A549 (cell line): Measurements from ENCODE around the gene NFATC2.

Source experiments
- CBX8 ChIP-seq: fragments of 200-600 bp; sonication (generic); IDR thresholded peaks from 2 replicates; pipeline ENCODE4 v1.6.1; 2016
- CHD2 ChIP-seq: fragments of 150-350 bp; IDR thresholded peaks from 2 replicates; pipeline ENCODE4 v1.6.1; 2014; ENCODE audit warnings: low read length; ENCODE audit not compliant: partially characterized antibody
- PHF8 ChIP-seq: fragments of 200-600 bp; sonication (generic); IDR thresholded peaks from 2 replicates; pipeline ENCODE4 v1.6.1; 2016; ENCODE audit warnings: low read depth, mild to moderate bottlenecking, antibody characterized with exemption, moderate library complexity, borderline replicate concordance
- POLR2A ChIP-seq: IDR thresholded peaks from 2 replicates; pipeline ENCODE4 v1.6.1; 2012; ENCODE audit warnings: mild to moderate bottlenecking, low read length
- ZNF302 ChIP-seq: fragments of 250-450 bp; sonication (Bioruptor Pico); IDR thresholded peaks from 2 replicates; pipeline ENCODE4 v1.9.0; 2021; ENCODE audit warnings: inconsistent platforms, mild to moderate bottlenecking, moderate library complexity
- TF ChIP-seq, protein P1 (sequence below): fragments of >200 bp; sonication (Bioruptor Twin); formaldehyde crosslinking; IDR thresholded peaks from 3 replicates; pipeline ENCODE4 v1.5.1; 2016

DNA sequence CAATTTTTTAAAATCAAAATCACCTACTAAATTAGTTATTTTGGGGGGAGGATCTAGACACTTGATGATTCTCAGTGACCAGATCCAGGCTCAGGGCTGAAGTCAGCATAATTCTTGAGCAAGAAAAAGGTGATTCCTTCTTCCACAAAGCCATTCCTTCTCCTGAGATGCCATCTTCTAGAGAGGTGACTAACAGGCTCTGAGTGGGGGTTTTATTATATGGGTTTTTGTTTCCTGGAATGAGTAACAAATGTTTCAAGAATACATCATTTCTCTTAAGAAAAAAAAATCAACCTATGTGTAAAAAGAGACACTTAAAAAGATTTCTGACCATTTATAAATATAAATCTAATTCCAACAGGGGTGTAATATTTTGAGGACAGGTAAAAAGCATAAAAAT is 154.3 kb downstream of the NFATC2 start:
- no peak for TF ChIP-seq ZNF302 (CRISPR knock-in tag)
- TF ChIP-seq, protein P1, sequence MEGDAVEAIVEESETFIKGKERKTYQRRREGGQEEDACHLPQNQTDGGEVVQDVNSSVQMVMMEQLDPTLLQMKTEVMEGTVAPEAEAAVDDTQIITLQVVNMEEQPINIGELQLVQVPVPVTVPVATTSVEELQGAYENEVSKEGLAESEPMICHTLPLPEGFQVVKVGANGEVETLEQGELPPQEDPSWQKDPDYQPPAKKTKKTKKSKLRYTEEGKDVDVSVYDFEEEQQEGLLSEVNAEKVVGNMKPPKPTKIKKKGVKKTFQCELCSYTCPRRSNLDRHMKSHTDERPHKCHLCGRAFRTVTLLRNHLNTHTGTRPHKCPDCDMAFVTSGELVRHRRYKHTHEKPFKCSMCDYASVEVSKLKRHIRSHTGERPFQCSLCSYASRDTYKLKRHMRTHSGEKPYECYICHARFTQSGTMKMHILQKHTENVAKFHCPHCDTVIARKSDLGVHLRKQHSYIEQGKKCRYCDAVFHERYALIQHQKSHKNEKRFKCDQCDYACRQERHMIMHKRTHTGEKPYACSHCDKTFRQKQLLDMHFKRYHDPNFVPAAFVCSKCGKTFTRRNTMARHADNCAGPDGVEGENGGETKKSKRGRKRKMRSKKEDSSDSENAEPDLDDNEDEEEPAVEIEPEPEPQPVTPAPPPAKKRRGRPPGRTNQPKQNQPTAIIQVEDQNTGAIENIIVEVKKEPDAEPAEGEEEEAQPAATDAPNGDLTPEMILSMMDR = no peak
- no peak for TF ChIP-seq CHD2
- no peak for TF ChIP-seq PHF8
- TF ChIP-seq POLR2A = no peak
- no peak for TF ChIP-seq CBX8
